GM18858 (cell line): ENCODE data around the gene RFX2.

Source experiments
- ATAC-seq: cut with Tn5 transposase; IDR thresholded peaks from one replicate; pipeline ENCODE4 v1.9.1; 2021; ENCODE audit not compliant: unreplicated experiment

RFX2 gene

DNA sequence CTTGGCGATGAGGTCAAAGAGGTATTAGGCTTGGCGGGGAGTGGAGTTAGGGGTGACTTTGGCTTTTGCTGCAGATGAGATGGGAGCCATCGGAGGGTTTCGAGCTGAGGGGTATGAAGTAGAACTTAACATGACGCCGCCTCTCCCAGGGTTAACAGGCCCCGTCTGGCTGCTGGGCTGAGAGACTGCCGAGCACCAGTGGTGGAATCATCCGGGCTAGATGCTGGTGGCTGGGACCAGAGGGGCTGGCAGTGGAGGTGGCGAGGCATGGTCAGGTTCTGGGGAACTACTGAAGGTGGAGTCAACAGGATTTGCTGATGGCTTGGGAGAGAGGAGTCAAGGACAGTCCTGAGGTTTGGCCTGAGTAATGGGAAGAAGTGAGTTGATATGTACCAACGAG lies 4.9 kb downstream of the RFX2 start:
- ATAC-seq: no peak

DNA sequence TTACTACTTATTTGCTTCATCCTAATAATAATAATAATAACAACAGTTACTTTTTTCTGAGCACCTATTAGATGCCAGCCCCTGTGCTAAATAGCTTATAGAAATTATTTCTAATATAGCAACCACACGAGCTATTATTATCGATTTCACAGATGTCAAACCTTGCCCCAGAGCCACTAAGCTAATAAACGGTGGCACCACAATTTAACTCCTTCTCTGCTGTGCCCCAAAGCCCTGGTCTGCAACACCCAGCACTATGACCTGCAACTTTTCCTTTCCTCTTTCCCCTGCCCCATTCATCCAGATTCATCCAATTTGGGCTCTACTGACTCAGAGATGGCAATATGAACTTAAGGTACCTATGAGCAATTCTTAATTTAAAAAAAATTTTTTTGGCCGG lies 6.4 kb downstream of the RFX2 start:
- no peak for ATAC-seq

DNA sequence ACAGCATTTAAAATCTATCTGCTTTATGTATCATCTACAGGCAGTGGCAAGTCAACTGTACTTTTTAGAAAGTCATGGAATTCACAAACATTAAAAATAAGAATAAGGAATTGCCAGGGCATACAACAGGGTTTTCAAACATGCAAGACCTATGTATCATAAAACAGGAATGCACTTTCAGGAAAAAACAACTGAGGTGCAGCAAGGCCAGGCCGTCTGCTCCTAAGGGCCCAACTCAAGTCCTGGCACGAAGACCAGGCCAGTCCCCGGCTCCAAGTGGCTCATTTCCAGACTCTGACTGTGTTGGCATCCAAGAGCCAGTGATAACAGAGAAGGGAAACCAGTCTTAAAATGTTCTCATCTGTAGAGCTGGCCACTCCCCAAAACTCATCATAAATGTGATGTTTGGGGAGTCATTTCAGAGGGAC lies 7.1 kb downstream of the RFX2 start:
- no peak for ATAC-seq

DNA sequence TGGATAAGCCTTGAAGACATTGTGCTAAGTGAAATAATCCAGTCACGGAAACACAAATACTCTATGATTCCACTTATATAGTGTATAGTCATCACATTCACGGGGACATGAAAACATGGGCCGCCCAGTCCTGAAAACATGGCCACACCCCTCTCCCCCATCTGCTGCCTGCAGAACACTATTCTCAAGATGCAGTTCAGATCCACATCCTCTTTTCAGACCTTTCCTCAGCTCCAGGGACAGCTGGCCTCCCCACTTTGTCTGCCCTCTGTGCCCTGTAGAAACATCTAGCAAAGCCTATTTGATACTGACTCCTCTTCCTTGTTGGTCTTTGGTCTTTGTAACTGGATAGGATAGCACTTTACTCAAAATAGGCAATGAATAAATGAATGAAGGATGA lies 8.3 kb downstream of the RFX2 start:
- no peak for ATAC-seq

DNA sequence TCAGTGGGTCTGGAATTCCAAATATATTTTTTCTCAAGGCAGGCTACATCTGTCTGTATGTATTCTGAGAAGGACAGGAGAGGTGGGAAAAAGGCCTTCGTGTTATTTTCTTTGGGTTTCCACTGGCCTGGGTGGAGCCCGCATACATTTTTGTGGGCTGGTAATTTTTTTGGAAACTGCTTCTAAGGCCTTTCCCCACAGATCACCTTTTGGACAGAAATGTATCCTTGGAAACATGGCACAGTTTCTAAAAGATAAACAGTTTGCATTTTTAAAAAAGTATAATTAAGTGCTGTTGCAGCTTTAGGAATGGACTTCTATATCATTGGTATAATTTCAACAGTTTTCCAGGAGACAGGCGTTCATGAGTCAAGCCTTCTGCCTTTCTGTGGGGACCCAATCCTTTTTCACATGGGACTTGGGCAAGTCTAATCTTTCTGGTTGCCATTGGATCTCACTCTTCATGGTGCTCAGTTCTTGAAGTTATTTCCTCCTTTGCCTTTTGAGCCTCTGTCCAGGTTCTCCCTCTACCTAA lies 8.9 kb downstream of the RFX2 start:
- no peak for ATAC-seq

DNA sequence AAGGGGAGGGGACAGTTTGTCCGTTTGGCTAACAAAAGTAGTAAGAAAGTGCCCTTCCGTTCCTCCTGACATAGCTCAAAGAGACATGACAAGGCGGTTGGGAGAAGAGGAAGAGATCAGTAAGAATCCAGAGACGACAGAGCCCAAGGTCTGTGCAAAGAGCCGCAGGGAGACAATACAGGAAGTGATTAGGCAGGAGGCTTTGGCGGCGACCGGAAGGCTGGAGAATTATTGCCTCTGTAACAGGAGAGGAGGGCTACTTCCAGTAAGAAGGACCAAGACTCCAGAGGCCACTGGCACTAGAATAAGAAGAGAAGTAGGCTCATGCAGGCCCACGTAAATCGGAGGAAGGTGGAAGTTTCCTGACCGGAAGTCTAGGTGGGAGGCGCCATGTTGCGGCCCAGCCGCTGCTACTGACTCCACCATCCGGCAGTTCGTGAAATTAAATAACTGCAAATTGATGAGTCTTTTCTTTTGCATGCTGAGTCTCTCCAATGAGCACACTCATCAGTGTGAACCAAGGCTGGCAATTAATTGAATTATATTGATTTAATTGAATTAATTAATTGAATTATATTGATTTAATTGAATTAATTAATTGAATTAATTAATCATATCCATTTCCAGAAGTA lies 9.9 kb downstream of the RFX2 start:
- no peak for ATAC-seq

DNA sequence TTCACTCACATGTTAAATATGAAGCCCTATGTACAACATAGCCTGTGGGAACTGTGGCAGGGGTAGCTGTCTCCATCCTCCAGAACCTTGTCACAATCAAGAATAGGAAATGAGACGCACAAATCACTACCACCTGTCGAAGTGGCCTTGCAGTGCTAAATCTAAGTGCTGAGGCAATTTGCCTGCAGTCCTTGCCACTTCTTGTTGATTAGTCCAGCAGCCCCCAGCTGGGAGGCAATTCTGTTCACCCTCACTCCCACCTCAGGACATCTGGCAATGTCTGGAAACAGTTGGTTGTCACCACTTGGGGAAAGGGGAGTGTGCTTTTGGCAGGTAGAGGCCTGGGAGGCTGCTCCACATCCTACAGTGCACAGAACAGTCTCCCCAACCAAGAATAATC lies 10.7 kb downstream of the RFX2 start:
- ATAC-seq: no peak

DNA sequence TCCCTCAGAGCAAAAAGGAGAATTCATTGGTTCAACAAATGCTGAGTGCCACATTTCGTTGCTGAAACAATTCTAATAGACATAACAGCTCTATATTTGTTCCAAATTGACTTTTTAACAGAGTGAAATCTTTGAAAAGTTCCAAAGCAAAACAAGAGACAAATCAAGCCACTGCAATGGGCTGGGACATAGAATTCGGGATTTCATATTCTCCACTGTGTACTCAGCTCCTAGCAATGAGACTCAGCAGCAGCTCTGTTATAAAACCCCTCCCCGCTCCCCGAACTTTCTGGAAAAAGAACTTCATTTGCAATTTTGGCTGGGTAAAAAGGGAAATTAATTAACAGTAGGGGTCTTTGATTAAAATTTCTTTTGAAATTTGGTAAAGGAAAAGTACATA lies 11.3 kb downstream of the RFX2 start:
- ATAC-seq: no peak

DNA sequence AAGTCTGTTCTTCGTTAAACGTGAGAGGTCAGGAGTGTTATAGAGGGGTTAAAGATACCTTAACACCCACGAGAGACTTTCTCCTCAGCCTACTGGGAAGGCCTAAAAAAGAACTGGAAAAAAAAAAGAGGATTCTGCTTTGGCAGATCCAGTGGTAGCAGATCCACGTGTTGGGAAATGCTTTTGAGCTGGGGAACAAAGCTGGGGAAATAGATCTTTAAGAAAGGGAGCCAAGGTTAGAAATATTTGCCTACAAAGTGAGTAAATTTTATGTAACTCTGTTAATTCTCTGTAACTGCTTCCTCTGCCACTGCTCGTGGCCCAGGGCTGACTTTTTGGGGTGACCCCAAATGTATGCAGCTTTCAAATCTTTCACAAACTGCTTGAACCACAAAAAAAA lies 11.7 kb downstream of the RFX2 start:
- no peak for ATAC-seq

DNA sequence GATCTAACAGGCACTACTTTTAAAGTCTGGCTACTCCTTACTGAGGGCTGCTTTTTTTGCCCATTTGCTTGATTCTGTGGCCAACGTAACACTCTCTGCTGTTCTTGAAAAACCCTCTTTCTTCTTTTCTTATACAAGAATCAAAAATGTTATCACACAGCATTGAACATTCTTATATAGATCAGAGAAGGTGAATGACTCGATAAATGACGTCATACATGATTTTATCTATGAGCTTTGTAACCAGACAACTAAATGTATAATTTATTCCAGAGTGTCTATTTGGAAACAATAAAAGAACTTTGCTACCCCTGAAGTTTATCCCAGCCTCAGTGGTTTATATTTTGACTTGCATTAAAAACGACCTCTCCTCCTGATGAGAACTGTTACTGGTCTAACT lies 12.4 kb downstream of the RFX2 start:
- ATAC-seq: no peak

DNA sequence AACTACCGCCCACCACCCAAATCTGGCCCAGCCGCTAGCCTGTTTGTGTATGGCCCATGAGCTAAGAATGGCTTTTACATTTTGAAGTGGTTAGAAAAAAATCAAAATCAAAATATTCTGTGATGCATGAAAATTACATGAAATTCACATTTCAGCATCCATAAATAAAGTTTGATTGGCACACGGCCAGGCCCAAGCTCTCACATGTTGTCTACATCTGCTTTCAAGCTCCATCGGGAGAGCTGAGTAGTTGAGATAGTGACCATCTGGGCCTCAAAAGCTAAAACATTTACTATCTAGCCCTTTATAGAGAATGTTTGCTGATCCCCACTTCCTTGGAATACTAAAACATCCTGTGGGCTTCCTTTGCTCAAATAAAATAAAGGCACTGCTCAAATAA lies 14.5 kb downstream of the RFX2 start:
- ATAC-seq: no peak

DNA sequence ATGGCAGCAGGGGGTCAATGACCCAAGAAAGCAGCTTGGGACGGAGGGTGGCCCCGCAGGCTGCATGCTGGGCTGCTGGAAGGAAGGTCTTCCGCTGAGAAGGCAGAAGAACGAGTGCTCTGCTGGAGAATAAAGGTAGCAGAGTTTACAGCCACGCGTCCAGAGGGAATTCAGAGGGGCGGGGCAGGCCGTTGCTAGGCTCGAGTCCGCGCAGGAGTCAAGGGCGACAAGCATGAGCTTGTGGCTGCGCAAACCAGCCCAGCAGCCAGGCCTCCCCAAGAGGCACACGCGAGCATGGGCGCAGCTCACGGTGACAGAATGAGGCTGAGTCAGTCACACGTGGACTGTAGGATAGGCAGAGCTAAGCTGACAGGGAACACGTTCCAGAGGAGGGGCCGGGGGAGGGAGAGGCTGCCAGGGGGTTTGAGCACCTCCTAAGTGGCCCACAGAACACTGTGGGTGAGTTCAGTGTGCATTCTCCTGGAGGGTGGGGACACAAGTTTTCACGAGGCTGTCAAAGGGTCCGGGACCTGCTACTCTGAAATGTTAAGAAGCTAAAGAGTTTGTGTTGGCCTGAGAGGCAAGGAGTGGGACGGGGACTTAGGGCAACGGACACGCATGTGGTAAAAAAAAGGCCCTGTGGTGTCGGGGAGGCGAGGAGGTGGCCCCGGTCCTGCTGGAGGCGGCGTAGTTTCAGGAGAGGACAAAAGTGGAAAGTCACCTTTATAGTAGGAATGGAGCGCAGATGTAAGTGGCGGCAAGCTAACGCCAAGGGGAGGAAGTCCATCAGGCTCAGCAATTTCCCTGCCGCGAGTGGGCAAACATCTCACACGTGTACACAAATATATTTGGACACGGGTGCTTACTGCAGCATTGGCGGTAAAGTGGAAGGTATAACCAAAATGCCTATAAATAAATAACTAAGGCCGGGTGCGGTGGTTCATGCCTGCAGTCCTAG lies 17.7 kb downstream of the RFX2 start:
- ATAC-seq: no peak

DNA sequence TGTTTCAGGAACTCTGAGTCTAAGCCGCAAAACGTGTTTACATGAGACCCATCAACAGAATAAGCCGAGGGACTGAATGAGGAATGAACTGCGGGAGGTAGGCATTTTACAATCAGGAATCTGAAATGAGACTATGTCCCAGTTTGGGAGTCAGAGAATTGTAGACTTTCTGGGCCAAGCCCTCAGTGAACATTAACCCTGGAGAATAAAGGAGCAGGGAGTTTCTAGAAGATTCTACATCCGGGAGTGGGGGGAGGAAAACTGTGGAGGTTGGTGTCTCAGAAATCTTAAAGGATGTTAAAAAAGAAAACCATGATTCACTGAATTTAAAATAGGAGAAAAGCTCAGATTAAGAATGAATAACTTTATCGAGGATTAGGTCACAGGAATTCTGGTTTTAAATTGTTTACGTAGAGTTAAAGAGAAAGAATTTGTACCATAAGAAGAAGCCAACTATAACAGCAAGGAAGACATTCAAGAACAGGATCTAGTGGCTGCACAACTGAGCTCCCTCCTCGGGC lies 18.5 kb downstream of the RFX2 start:
- no peak for ATAC-seq

DNA sequence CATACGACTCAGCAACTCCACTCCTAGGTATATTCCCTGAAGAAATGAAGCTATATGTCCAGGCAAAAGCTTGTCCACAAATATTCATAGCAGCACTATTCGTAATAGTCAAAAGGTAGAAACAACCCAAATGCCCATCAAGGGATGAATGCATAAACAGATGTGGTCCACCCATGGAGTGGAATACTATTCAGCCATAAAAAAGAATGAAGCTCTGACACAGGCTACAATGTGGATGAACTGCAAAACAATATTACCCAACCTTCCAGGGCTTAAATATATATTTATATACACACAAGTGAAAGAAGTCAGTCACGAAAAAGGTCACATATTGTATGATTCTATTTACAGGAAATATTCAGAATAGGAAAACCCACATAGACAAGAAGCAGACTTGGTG lies 19.7 kb downstream of the RFX2 start:
- no peak for ATAC-seq

DNA sequence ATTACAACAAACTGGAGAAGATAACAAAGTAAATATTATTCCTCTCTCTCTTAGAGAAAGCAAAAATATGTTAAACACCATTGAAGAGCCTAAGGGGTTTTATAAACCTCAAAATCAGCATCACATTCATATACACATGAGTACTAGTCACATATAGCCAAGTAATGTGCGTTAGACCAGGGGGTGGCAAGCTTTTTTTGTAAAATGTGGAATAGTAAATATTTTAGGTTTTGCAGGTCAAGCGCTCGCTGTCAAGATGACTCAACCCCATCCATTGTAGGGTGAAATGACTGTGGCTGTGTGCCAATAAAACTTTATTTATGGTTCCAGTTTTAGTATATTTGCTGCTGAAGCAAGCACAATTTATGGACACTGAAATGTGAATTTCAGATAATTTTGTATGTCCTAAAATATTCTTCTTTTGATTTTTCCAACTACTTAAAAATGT lies 21.7 kb downstream of the RFX2 start:
- ATAC-seq: no peak

DNA sequence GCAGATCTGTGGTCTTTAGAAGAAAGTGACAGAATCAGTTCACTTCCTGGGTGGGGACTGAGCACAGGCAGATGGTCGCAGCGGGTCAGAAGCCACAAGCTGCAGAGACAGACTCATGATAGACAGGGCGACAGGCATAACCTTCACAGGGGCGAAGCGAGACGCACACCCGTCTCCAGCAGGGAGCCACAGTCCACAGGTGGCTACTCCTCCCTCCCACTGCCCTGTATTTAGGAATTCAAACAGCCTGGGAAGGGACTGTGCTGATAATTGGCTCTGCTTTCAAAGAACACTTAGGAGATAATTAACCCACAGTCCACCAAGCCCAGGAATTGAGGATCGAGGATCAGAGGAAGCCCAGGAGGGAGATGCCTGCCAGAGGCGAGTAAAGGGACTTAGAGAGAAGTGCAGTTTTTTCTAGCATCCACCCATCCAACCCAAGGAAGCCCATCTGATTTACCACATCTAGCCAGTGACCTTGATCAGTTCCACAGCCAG lies 23.2 kb downstream of the RFX2 start:
- ATAC-seq: no peak

DNA sequence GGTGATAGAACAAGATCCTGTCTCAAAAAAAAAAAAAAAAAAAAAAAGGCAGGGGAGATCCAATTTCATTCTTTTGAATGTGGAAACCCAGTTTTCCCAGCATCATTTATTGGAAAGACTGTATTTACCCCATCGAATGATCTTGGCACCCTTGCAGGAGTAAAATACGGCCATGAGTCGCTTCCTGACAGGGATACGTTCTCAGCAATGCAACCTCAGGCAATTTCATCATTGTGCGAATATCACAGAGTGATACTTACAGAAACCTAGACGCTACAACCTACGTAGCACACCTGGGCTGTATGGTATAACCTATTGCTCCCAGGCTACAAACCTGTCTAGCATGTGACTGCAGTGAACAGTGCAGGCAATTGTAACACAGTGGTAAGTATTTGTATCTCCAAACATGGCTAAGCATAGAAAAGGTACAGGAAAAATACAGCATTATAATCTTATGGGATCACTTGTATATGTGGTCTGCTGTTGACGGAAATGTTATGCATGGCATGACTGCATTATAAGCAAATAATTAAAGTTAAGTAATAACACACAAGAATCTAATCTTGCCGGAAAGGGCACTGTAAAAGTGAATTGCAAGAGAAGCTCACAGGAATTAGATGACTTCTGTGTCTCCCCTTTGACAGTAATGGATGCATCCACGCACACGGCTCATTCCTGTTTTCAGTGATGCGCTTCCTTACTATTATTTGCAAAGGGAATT lies 24.1 kb downstream of the RFX2 start:
- ATAC-seq: no peak

DNA sequence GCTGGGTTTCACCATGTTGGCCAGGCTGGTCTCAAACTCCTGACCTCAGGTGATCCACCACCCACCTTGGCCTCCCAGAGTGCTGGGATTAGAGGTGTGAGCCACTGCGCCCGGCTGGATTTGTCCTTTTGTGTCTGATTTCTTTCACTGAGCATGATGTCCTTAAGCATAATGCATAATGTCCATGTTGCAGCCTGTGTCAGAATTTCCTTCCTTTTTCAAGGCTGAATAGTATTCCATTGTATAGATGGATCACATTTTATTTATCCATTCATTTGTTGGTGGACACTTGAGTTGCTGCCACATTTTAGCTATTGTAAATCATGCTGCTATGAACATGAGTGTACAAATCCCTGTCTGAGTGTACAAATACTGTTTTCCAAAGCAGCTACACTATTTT lies 25.5 kb downstream of the RFX2 start:
- no peak for ATAC-seq

DNA sequence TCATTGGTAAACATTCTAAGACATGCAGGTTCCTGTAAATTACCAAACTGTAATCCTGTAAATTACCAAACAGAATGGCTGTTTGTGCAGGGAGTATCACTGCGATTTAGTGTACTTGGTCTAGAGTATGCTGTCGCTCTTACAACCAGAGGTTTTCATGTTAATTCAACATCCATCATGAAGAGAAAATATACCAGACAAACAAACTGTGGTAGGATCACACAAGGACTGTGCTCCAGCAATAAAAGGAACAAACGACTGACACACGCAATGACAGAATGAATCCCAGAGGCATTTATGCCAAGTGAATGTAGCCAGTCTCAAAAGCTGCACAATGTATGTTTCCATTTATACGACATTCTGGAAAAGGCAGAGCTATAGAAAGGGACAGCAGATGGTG lies 31.2 kb downstream of the RFX2 start:
- no peak for ATAC-seq

DNA sequence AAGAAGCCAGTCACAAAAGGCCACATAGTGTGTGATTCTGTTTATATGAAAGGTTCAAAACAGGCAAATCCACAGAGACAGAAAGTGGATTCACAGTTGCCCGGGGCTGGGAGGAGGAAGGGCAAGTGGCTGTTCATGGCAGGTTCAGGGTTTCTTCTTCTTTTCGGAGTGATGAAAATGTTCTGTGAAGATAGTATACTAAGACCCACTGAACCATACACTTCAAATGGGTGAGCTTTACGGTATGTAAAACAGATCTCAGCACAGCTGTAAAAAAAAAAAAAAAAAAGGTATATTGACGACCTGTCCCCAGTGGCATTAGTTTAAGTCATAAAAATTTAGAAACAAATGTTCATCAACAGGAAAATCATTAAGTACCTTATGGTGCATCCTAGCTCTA lies 32.2 kb downstream of the RFX2 start:
- no peak for ATAC-seq
